HG03196 (cell line): Measurements from ENCODE around the gene NUDT16.

ENCODE experiments used
- ATAC-seq: cut with Tn5 transposase; IDR thresholded peaks from one replicate; pipeline ENCODE4 v1.9.1; 2021; ENCODE audit not compliant: unreplicated experiment

The NUDT16 gene

GRCh38 chr3:131380821-131381444 lies 641 bp upstream of the NUDT16 start:
- peak; percentile 1 for ATAC-seq

GRCh38 chr3:131386429-131387165 lies 5.0 kb downstream of the NUDT16 start:
- ATAC-seq = no peak

GRCh38 chr3:131387796-131388489 lies 6.4 kb downstream of the NUDT16 start:
- ATAC-seq = no peak

- no peak for ATAC-seq
These were observed 6.9 kb downstream of the NUDT16 start for GRCh38 chr3:131388490-131388799.

- ATAC-seq = no peak
These were observed 8.8 kb downstream of the NUDT16 start for GRCh38 chr3:131390331-131390730.

- no peak for ATAC-seq
These were observed 11.5 kb downstream of the NUDT16 start for GRCh38 chr3:131393051-131393450.

- no peak for ATAC-seq
These were observed 12.3 kb downstream of the NUDT16 start for GRCh38 chr3:131393868-131394267.

GRCh38 chr3:131394400-131394799 lies 12.8 kb downstream of the NUDT16 start:
- ATAC-seq = no peak

- no peak for ATAC-seq
These were observed 14.6 kb downstream of the NUDT16 start for GRCh38 chr3:131396170-131396569.

GRCh38 chr3:131397889-131398288 lies 16.3 kb downstream of the NUDT16 start:
- ATAC-seq = no peak

- ATAC-seq = no peak
These were observed 20.4 kb downstream of the NUDT16 start for GRCh38 chr3:131401978-131402377.

- no peak for ATAC-seq
These were observed 20.9 kb downstream of the NUDT16 start for GRCh38 chr3:131402391-131403039.

GRCh38 chr3:131403216-131403895 lies 21.8 kb downstream of the NUDT16 start:
- ATAC-seq = no peak

- ATAC-seq = no peak
These were observed 23.8 kb downstream of the NUDT16 start for GRCh38 chr3:131405411-131405810.

- no peak for ATAC-seq
These were observed 24.7 kb downstream of the NUDT16 start for GRCh38 chr3:131406274-131406673.

GRCh38 chr3:131417751-131418150 lies 36.2 kb downstream of the NUDT16 start:
- ATAC-seq = no peak

GRCh38 chr3:131421301-131421700 lies 39.7 kb downstream of the NUDT16 start:
- ATAC-seq = no peak

- no peak for ATAC-seq
These were observed 40.5 kb downstream of the NUDT16 start for GRCh38 chr3:131421957-131422498.

GRCh38 chr3:131427226-131427625 lies 45.7 kb downstream of the NUDT16 start:
- ATAC-seq = no peak

GRCh38 chr3:131431754-131432153 lies 50.2 kb downstream of the NUDT16 start:
- ATAC-seq = no peak

GRCh38 chr3:131432441-131432840 lies 50.9 kb downstream of the NUDT16 start:
- ATAC-seq = no peak
